NCI-H2196 treated with DMSO at 0.1 percent for 48 hours (cell line): ENCODE data around the gene GSG1.
"Not testable (repeated sequence)": the region's sequence is repeated elsewhere in the genome, so short reads cannot be mapped to it uniquely, and the experiment has no call there.

Source experiments
- DNase-seq: peaks from one replicate; lab custom pipeline; 2025; ENCODE audit not compliant: unreplicated experiment; lab: John Stamatoyannopoulos, UW

Gene GSG1

DNA sequence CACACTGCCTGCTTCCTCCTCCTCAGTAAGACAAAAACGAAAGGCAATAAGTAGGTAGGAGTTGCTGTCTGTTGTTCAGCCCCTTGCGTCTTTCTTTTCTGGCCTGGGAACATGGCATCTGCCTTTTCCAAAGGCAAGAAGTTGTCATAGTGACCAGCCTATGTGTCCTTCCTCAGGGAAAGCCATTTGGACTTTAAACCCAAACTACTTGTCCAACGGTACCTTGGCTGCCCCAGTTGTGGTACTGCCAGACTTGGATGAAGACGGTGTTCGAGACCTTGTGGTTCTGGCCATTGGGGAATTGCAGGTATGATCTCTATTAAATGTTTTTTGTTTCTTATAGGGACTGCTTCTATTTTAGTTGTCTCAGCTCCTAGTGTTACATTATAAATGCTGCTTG, 40.8 kb downstream of the GSG1 start:
- no peak for DNase-seq

- DNase-seq: no peak
Observed at GRCh38 chr12:13061377-13061776, 42.1 kb downstream of the GSG1 start.

GRCh38 chr12:13060581-13060980, 42.9 kb downstream of the GSG1 start:
- no peak for DNase-seq

DNA sequence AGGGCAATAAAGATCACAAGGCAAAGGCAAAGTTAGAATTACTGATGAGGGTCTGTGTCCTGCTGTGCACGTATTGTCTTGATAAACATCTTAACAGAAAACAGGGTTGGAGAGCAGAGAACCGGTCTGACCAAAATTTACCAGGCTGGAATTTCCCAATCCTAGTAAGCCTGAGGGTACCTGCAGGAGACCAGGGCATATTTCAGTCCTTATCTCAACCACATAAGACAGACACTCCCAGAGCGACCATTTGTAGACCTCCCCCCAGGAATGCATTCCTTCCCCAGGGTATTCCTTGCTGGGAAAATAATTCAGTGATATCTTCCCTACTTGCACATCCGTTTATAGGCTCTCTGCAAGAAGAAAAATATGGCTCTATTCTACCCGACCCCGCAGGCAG, 49.9 kb downstream of the GSG1 start:
- DNase-seq: not testable (repeated sequence)

DNA sequence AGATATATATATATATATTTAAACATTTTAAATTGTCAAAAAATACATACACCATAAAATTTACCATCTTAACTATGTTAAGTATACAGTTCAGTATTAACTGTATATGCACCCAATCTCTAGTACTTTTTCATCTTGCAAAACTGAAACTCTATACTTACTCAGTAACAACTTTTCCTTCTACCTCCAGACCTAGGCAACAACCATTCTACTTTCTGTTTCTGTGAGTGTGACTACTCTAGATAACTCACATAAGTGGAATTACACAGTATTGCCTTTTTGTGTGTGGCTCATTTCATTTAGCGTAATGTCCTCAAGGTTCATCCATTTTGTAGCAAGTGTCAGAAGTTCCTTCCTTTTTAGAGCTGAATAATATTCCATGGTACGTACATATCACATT, 51.0 kb downstream of the GSG1 start:
- no peak for DNase-seq

DNA sequence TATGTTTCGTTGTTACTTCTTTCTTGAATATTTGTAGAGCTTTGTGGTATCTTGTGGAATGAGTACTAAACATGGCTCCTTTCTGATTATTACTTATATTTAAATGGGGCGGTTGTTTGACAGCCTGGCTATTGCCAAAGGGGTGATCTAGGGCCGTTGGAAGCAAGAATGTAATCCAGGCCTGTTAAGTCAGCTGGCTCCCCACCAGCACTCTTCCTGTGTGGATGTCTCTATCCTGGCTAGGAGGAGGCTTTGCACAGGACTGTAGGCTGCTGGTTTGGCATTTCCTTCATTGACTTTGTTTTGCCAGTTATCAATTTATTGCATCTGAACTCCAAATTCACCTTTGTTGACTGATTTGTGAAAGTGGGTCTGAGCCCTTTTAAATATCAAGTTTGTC, 53.7 kb downstream of the GSG1 start:
- no peak for DNase-seq

DNA sequence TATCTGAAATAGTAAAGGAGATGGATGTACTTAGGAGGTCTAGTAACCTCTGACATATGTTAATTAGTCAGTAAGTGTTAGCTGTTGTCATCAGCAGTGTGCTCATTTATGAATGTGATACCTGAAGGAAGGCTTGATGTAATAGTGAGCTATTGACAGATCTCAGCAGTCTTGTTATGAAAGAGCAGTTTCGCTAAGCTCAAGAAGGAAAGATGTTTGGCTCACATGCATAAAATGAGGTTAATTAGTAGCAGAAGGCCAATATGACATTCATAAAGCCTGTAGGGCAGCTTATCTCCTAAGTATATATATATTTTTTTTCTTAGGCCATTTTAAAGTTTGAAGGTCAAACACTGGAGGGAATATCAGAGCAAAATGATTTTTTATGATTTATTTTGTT, 56.5 kb downstream of the GSG1 start:
- no peak for DNase-seq

GRCh38 chr12:13045816-13046215, 57.7 kb downstream of the GSG1 start:
- DNase-seq: no peak

GRCh38 chr12:13044906-13045299, 58.6 kb downstream of the GSG1 start:
- no peak for DNase-seq

DNA sequence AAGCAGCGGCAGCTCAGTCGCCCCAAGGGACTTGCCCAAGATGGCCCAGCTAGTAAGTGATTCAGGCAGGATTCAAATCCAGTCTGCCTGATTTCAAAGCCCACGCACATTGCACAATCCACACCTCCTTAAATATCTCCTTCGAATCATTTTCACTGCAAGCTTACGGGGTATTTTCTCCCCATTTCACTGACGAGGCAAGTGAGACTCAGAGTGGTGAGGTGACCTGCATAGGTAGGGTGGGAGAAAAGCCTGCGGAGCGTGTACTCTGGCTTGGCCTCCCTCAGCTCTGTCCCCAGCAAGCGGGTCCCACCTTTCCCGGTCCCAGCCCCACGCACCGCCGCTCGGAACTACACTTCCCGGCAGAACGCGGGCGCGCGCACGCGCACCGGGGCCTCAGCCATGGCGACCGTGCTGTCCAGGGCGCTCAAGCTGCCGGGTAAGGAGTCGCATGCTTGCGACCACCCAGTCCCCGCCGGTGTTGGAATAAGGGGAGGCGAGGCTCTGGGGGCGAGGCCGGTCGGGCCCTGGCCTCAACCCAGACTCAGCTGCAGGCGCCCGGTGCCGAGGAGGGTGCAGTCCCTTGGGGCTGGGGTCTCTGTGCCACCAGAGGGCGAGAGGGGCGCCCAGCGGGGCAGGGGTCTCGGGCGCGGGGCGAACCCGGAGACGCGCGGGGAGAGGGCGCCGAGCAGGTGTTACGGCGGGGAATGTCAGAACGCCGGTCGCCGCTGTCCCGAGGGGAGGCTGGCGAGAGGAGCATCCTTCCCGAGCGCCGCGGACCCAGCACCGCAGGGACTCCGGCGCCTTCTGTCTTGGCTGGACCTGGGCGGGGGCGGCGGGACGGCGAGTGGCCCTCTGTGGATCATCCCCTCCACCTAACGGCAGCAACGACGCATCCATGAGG, 59.2 kb downstream of the GSG1 start, which contains the start of gene FAM234B:
Gene FAM234B (plus strand): TSS at position 380 of the 904 bp plus-strand sequence. CDS start 23 bp downstream, at position 403.
- DNase-seq: no peak

DNA sequence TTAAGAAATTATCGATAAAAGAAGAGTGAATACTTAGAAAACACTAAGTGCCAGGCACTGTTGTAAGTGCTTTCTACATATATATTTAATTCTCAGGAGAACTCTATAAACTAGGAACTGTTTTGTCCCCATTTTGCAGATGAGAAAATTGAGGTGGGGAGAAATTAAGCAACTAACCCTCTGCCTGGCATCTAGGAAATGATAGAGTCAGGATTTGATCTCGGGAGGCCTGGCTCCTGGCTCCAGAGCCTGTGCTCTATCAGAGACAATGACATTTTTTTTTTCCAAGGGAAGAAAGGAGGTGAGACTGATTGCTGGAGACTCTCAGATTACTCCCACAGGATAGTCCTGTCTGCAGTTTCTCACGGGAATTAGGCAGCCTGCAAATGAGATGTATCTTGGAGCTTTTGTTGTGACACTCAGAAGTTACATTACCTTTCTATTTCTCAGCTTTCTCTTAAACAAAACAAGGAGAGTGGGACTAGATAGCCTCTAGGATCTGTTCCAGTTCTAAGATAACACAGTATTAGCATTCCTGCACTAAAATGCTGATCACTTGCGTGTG, 60.7 kb downstream of the GSG1 start:
- no peak for DNase-seq

- DNase-seq: no peak
Observed at GRCh38 chr12:13041224-13041623, 62.2 kb downstream of the GSG1 start.

GRCh38 chr12:13039328-13039956, 64.0 kb downstream of the GSG1 start:
- DNase-seq: no peak

DNA sequence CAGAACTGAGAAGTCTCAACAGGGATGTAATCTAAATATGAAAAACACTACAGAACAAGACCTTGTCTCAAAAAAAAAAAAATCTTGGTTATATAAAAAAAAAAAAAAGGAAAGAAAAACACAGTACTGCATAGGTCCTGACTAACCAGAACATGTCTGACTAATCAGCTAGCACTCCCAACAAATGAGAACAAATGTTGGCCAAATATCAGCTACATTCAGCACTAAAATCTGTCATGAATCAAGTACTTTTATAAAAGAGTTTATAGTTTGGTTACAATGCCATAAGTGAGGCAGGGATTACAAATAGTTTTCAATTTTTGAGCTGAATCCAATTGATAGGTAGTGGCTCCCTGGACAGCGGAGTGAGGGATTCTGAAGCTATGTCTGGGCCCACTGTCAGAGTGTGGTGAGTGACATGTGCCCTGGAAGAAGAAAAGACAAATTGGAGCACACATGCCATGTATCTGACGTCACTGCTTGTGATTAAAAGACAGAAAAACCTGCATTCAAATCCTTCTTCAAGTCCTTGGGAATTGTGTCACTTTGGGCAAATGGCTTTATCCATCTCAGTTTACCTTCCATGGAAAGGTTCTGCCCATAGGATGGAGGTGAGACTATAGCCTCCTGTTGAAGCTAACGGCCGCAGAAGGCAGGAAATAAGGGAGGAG, 64.8 kb downstream of the GSG1 start:
- DNase-seq: no peak

GRCh38 chr12:13036881-13037280, 66.6 kb downstream of the GSG1 start:
- DNase-seq: no peak

DNA sequence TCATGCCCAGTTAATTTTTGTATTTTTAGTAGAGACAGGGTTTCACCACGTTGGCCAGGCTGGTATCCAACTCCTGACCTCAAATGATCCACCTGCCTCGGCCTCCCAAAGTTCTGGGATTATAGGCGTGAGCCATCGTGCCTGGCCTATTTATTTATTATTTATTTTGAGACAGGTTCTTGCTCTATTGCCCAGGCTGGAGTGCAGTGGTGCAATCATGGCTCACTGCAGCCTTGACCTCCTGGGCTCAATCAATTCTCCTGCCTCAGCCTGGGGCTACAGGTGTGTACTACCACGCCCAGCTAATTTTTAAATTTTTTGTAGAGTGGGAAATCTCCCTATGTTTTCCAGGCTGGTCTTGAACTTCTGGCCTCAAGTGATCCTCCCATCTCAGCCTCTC, 68.1 kb downstream of the GSG1 start:
- not testable (repeated sequence) for DNase-seq
